Stimulated activated CD8-positive, alpha-beta memory T cell treated with anti-CD3 and anti-CD28 coated beads, Interleukin-12 subunit alpha, Interleukin-12 subunit beta, amount 100 ng/mL, for 1 hour (primary cell): ENCODE measurements around the gene CTTNBP2NL.
"Not testable (repeated sequence)": the region's sequence is repeated elsewhere in the genome, so short reads cannot be mapped to it uniquely, and the experiment has no call there.

Source experiments
- DNase-seq: peaks from one replicate; pipeline ENCODE4 v3.0.0-alpha.2; 2020; ENCODE audit warnings: low read depth

The CTTNBP2NL gene

DNA sequence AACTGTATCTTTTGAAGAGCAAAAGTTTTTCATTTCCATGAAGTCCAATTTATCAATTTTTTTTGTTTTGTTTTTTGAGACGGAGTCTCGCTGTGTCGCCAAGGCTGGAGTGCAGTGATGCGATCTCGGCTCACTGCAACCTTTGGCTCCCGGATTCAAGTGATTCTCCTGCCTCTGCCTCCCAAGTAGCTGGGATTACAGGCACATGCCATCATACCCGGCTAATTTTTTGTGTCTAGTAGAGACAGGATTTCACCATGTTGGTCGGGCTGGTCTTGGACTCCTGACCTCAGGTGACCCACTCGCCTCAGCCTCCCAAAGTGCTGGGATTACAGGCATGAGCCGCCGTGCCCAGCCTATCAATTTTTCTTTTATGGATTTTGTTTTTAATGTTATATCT is 27.7 kb downstream of the CTTNBP2NL start:
- DNase-seq, result not testable (repeated sequence)

DNA sequence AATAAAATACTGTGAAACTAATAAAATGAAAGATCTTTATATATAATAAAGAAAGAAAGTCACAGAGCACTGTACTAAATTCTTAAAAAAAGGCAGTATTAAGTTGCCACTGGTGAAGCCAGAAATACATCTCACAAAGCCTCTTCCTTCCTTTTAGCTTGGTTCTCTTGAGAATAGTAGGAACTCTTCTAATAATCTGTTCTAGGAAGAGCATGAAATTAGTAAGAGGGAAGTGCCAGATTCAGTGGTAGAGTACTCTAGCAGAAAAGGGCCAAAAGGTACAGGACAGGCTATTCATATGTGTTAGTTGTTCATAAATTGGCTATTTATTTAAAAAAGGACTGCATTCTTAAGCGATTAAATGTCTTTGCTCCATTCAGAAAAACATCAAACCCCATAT is 33.7 kb downstream of the CTTNBP2NL start:
- DNase-seq, result no peak

DNA sequence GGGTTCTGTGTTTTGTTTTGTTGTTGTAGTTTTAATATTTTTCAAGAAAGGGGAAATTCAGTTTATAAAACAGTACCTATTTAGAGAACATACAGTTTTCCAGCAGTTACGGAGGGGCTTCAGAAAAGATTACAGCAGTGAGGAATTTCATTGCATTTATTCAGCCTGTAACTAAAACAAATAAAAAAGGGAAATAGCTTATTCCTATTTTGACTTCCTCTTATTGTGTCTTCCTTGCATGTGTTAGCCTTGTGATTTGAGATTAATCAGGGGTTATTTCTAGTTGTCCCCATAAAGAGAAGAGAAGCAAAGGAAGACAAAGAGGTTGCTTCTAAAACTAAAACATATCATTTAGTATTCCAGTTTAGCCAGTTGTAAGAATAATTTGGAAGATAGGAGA is 35.0 kb downstream of the CTTNBP2NL start:
- no peak for DNase-seq

DNA sequence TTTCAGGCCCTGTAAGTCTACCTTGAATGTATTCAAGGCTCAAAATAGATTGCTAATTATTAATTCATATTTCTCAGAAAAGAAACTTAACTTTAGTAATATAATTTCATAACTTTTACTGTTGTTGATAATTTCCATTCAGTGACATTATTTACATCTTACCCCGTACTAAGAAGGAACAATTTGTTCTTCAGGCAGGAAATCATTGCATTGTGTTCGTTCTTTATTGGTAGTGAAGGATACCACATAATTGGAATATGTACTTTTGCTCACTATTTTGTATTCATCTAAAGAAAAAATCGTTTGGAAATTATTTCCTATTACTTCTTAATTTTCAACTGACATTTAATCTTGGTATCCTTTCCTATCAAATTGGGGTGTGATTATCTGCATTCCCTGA is 39.4 kb downstream of the CTTNBP2NL start:
- no peak for DNase-seq

DNA sequence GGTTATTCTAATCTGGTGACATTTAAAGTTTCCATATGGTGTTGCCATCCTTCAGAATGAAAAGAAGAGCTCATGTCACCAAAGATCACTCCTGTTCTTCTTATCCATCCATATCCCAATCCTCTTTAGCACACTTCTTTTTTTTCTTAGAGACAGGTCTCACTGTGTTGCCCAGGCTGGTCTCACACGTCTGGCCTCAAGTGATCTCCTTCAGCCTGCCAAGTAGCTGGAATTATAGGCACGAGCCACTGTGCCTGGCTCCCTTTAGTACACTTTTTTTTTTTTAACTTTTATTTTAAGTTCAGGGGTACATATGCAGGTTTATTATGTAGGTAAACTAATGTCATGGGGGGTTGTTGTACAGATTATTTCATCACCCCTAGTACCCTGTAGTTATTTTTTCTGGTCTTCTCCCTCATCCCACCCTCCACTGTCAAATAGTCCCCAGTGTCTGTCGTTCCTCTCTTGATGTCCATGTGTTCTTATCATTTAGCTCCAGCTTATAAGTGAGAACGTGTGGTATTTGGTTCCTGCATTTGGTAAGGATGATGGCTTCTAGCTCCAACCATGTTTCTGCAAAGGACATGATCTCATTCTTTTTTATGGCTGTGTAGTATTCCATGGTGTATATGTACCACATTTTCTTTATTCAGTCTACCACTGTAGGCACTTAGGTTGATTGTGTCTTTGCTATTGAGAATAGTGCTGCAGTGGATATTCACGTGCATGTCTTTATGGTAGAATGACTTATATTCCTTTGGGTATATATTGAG is 40.6 kb downstream of the CTTNBP2NL start:
- no peak for DNase-seq

DNA sequence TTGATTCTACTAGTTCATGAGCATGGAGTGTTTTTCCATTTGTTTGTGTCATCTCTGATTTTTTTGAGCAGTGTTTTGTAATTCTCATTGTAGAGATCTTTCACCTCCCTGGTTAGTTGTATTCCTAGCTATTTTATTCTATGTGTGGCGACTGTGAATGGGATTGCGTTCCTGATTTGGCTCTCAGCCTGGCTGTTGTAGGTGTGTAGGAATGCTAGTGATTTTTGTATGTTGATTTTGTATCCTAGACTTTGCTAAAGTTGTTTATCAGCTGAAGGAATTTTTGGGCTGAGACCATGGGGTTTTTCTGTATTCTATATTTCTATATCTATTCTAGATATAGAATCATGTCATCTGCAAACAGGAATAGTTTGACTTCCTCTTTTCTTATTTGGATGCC is 42.1 kb downstream of the CTTNBP2NL start:
- not testable (repeated sequence) for DNase-seq

DNA sequence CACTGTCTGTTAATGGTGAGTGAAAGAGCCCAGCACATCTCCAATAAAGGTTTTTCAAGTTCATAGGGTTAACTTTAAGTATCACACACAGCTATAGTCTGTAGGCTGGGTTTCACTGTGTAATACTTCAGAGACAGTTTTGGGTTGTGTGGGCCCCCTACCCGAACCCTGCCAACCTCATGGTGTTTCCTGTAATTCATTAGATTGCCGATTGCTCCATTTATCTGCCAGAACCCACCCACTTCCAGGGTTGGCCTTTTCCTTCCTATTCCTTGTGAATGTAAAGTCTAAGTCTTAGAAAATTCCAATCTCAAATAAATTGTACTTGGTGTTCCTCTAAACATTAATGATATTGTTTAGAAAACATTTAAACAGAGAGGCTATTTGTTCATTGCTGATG is 43.6 kb downstream of the CTTNBP2NL start:
- no peak for DNase-seq

DNA sequence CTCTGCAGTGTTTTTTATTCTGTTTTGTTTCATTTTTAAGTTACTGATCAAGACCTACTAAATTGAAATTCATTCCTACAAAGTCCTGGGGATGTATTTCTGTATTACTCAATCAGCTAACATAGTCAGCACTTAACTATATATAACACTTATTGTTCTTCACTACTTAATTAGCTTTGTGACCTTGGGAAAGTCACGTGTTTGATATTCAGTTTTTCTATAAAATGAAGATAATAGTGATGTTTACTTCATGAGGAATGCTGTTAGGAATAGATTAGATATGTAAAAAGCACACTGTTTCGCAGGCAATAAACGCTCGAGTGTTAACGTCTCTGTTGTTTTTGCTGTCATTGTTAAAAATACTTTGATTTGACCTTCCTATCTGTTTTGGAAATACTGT is 44.6 kb downstream of the CTTNBP2NL start:
- DNase-seq, result no peak

DNA sequence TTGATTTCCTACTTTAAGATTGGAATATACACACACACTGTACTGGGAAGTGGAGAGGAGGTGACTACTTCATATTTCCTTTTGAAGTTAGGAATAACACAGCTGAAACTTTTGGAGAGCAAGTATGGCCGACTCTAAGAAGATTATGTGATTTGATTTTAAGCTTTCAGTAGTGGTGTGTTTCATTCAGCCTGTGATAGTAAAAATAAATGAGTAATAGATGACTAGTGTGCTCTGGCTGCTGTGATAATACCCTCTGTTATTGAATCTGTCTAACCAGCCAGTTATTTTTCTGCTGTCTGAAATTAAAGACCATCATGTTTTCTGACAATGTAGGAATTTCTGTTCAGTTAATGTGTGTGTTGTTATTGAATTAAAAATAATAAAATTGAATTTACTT is 48.3 kb downstream of the CTTNBP2NL start:
- DNase-seq, result no peak

DNA sequence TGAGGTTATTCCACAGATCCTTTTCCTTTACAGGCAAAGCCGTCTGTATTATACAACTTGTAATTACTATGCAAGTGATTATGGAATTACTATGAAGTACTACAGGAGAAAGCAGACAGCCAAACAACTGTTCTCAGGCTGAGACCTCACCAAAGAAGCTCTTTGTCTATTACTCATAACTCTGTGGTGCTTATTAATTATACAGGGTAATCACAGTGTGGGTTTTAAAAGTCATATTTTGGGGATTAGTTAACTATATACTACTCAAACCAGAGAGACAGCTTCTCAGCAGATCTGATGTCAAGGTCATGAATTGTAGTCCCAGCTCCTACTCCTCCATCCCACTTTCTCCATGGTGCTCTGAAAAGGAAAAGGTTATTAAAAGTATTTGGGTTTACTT is 49.6 kb downstream of the CTTNBP2NL start:
- DNase-seq, result no peak

DNA sequence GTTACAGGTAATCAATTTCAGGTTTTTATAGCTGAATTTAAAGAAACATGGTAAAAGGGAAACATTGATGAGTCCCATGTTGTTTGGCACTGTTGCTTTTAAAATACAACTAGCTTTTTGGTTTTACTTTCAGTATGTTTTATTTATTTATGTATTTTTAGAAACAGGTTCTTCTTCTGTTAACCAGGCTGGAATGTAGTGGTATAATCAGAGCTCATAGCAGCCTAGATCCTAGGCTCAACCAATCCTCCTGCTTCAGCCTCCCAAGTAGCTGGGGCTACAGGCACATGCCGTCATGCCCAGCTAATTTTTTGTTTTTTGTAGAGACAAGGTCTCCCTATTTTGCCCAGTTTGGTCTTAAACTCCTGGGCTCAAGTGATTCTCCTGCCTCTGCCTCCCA is 50.4 kb downstream of the CTTNBP2NL start:
- DNase-seq, result no peak

DNA sequence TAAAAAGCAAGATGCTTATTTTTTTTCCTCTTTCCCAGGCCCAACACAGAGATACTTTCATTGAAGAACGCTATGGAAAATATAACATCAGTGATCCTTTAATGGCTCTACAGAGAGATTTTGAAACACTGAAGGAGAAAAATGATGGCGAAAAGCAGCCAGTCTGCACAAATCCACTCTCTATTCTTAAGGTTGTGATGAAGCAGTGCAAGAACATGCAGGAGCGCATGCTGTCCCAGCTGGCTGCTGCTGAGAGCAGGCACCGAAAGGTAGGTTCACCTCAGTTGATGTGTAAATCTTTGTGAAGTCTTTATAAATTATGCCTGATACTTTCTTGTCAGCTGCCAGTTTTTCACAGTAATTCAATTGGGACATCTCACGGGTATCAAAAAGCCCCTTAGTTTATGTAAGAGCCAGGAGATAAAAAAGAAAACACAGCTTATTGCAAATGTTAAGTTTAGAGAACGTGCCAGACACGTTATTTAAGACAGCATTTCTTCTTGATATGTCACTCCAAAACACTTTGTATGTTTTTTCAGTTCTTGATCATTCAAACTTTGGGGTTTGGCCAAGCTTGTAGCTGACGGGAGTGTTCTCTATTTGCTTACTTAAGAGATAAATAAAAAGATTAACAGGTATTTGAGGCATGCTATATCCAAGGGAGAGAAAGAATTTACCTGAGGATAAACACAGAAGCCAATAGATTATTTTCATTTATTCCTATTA is 53.1 kb downstream of the CTTNBP2NL start:
- no peak for DNase-seq

DNA sequence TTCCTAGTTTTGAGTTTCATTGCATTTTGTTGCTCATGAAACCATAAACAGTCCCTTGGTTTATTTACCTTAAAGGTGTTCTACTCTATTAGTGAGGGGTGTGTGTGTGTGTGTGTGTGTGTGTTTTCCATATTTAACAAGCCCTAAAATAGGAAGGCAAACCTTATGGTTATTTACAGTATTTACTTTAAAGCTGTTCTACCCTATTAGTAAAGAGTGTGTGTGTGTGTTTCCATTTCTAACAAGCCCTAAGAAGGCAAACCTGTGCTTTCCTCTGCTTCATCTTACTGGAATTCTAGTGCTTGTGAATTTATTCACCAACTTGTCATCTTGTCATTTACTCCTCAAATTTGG is 53.6 kb downstream of the CTTNBP2NL start:
- no peak for DNase-seq

DNA sequence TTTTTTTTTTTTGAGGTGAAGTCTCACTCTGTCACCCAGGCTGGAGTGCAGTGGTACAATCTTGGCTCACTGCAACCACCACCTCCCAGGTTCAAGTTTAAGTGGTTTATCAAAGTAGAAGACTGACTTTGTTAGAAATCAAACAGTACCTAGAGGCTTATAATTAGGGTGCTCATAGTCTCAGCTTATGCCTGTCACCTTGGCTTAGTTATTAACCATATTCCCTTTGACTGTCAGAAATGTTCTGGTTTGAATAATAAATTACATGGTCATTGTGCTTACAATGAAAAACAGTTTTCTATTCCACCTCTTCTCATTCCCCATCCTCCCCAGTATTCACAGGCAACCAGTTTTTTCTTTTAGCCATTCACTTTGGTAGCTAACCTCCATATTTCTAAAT is 54.8 kb downstream of the CTTNBP2NL start:
- no peak for DNase-seq

DNA sequence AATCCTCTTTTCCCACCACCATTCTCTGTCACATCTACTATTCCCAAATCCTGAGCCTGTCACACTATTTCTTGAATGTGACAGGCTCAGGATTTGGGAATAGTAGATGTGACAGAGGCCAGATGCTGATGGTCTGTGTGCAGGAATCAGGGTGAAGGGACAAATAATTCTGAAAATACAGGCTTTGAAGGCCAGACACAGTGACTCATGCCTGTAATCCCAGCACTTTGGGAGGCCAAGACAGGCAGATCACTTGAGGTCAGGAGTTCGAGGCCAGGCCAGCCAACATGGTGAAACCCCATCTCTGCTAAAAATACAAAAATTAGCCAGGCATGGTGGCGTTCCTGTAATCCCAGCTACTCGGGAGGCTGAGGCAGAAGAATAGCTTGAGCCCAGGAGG is 55.3 kb downstream of the CTTNBP2NL start:
- not testable (repeated sequence) for DNase-seq

DNA sequence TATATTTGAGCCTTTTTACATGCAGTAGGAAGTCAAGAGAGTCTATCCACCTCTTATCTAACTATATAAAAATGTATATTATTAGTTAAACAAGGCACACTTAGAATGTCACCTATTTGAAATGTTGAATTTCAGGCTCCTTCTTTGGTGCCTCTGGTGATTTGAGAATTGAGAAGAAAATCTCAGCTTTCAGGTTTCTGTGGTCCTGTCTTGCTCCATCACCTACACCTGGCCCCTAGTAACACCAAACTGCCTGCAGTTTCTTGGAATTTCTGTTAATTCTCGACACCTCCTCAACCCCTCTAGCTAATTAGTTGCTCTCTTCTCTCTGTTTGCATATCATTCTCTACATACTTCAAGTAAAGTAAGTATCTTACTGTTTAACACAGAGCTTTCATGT is 57.9 kb downstream of the CTTNBP2NL start:
- no peak for DNase-seq

DNA sequence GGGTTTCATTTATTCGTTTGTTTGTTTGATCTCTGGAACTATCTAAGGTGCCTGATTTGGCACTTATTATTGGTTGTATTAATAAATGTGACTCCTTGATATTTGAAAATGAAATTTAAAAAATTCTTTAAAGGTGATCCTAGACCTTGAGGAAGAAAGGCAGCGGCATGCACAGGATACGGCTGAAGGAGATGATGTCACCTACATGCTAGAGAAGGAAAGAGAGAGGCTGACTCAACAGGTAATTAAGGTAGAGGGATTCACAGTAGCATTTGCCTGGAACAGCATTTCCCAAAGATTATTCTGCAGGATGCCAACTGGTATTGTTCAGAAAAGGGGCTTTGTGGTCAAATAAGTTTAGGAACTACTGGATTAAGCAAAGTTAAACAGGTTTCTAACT is 58.3 kb downstream of the CTTNBP2NL start:
- DNase-seq, result no peak

DNA sequence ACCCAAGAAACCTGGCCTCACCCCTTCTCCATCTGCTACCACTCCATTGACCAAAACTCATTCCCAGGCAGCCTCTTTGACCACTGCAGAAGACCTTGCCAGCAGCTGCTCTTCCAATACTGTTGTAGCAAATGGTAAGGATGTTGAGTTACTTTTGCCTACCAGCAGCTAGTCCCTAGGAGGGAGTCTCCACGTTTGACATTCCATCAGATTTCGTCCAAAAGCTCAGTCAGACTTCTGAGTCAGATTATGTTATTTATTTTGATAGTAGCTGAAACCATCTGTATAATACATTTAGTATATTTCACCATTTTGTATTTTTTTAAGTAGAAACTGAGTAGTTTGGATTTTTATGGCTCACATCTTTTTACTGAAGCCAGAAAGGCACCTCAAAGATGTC is 61.2 kb downstream of the CTTNBP2NL start:
- DNase-seq, result no peak

DNA sequence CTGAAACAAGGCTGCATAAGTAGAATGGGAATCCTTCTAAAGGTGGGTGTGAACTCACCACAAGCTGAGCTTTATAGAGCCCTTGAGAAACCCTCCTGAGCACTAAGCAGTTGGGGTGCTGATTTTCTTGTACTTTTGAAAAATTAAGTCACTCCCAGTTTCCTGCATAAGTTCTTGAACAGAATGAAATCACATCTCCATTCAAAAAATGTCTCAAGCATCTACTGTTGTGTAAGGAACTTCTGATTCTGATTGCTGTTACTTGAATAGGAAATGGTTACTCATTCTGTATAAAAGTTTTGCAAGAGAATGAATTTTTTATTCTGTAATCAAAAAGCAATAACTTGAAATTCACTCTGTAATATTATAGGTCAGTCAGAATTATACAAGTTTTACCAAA is 61.9 kb downstream of the CTTNBP2NL start:
- no peak for DNase-seq

DNA sequence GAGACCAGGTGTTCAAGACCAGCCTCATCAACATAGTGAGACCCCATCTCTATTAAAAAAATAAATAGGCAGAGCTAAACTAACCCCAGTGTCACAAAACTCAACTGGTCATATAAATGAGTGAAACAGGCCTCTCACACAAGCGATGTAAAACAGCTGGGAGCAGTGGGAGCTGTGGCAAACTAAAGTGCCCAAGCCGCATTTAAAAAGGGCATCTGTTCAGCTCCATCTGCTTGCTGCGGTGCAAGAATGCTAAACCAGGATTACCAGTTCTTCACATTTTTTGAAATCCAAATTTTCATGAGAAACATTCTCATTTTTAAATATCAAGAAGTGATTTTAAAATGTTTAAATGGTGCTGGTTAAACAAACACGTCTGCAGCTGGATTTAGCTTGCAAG is 62.7 kb downstream of the CTTNBP2NL start:
- no peak for DNase-seq

DNA sequence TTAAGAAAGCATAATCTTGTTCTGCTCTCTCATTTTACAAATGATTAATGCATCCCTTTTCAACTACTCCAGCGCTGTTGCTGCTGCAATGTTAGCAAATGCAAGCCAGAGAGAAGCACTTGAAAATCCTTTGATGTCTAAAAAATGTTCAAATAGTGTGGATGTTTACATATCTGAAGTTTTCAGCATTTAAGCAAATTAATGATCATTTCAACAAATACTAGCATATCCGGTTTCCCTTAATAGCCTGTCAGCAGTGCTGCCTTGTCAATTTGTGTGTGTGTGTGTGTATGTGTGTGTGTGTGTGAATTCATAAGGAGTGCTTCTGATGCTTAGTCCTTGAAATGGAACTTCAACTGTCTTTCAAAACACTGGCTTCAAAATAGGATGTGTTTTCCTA is 64.6 kb downstream of the CTTNBP2NL start:
- DNase-seq, result no peak

DNA sequence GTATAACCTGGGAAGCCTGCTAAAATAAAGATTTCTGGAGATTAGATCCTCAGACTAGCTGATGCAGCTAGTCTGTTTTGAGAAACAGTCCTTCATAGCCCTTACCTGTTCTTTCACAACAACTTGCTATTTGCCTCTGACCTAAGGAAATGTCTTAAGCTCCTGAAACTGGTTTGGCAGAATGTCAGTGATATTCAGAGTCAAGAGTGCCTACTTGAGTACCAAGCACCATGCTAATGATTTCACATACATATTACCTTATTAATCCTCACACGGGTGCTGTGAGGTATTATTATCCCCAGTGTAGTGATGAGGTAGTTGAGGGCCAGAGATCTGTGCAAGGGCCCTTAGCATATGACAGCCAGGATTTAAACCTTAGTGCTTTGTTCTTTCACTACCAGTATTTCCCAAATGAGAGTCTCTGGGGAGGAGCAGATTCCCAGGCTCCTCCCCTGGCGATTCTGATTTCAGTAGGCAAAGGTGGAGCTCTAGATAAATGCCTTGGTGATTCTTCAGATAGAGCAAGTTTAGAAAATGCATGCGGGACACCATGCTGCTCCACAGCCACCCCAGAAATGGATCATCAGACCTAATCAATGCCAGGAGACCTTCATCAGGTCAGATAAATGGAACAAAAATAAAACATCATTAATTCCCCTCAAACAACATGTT is 65.3 kb downstream of the CTTNBP2NL start:
- no peak for DNase-seq

DNA sequence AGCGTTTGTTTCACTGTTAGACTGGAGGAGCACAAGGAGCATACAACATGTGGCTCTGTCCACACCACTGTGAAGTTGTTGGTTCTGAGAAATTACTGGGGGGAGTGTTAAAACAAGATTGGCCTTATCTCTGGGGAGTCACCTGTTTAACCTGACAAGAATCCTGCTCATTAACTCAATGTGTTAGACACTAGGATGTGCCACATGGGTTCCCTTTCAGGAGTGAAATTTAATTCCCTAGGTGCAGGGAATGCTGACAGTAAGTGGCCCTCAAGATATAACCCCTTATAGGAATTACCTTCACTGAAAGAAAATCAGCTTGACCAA is 66.9 kb downstream of the CTTNBP2NL start:
- no peak for DNase-seq

DNA sequence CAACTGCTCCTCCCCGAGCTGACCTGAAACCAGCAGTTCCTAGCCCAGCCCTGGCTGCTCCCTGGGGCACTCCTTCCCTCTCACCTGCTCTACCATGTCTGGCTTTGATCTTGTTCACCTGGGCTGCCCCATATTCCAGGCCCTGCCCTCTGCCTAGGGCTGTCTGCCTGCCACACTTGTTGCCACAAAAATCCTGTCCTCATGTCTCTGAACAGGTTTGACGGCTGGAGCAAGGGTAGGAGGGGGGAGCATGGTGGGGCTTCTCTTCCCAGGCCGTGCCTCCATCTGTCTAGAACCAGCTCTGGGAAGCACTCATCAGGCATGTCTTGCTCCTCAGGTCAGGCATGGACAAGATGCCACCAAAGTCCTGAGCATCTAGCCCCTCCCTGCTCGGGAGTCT is 68.5 kb downstream of the CTTNBP2NL start:
- DNase-seq, result no peak
